Dermis lymphatic vessel endothelial cell (primary cell): ENCODE results near the gene STRADB. TPM values are rescaled to one million over a fixed set of nuclear protein-coding genes. Genes with fewer than 3 reads are reported as not detected.

Experiments used
- total RNA-seq: library from RNA; depleted of rRNA; stranded (reverse); fragments of >200 nt; gene quantifications from 2 replicates; pipeline ENCODE4 v1.2.1, GENCODE V29; 2014

STRADB gene
- total RNA-seq, result 15.9 and 17.9 TPM in 2 replicates

GRCh38 chr2:201451292-201452057, at the start of gene STRADB, which contains the start of gene TRAK2:
Gene STRADB, plus strand, starts transcription at chr2:201451740. Its CDS starts 3,101 bp downstream, at chr2:201454841.
Gene TRAK2, minus strand, starts transcription at chr2:201451458. Its CDS starts 30,951 bp downstream, at chr2:201420507.

Other genes with a start within 250 kb of the STRADB start
- 8.8 and 15.6 TPM in 2 replicates for gene CASP8, start 191.2 kb upstream of the STRADB start, total RNA-seq
- 0.86 and 0.87 TPM in 2 replicates for gene FLACC1, start 94.4 kb upstream of the STRADB start, total RNA-seq
- 36.9 and 43.8 TPM in 2 replicates for gene TRAK2, start 282 bp upstream of the STRADB start, total RNA-seq
- gene TMEM237, start 191.8 kb downstream of the STRADB start, total RNA-seq, result 14.5 and 17.2 TPM in 2 replicates
- 0.22 TPM in 1 of 2 replicates, not detected in the other for gene MPP4, start 246.9 kb downstream of the STRADB start, total RNA-seq